ENCODE measurements around the gene WDR86.

WDR86 gene

DNA sequence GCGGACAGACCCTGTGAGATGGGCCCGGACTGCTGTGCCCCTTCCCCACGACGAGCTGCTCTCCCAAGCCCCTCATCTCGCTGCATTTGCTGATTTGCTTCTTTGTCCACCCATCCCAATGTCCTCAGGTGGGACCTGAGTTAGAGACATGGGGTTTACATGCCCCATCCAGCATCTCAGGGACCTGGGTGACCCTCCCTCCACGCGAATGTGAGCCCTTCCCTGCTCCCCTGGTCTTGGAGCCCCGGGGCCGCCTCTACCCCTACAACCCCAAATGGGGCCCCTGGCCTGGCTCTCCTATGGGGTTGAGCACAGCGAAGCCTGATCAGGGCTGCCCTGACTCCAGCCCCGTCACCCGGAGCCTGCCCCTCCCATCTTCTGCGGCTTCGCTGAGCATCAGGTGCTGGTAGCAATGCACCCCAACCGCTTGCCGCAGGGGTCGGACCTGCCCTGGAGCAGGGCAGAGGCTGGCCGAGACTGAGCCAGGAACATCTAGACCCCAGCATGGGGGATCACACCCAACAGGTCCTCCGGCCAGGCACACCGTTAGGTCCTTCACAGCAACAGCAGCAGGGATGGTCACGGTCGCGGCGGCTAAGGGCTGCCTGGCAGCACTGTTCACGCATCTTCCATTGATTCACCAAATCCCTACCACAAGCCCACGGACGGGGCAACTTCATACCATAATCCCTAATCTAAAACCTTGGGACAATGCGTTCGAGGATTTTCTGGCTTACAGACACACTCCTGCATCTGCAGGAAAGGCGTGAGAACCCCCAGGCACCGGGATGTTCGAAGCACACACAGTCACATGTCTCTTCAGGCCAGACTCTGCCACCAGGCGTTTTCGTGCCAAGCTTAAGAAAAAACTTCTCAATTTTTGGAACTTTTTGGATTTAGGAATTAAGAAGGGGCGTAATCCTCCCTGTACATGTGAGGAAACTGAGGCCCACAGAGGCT lies 15.5 kb downstream of the WDR86 start:
- H3K4me1 Mint-ChIP-seq: peaks cover 6% of the 10 kb centered on the region
- no peaks in the 10 kb centered on the region for H3K9me3 Mint-ChIP-seq
- no peak for DNase-seq (ENCODE audit: low spot score in 2 of 2)
- H3K4me3 Mint-ChIP-seq: no peak overlapping the region
- H3K36me3 Mint-ChIP-seq (ENCODE audit: insufficient read depth): peaks cover 2% of the 10 kb centered on the region
- H3K27me3 Mint-ChIP-seq: peaks cover 10% of the 10 kb centered on the region
- no peak overlapping the region for H3K27ac Mint-ChIP-seq (ENCODE audit: low read depth)
- ATAC-seq (replicated peaks; ENCODE audit: extremely low read depth, poor library complexity, severe bottlenecking): no peak

DNA sequence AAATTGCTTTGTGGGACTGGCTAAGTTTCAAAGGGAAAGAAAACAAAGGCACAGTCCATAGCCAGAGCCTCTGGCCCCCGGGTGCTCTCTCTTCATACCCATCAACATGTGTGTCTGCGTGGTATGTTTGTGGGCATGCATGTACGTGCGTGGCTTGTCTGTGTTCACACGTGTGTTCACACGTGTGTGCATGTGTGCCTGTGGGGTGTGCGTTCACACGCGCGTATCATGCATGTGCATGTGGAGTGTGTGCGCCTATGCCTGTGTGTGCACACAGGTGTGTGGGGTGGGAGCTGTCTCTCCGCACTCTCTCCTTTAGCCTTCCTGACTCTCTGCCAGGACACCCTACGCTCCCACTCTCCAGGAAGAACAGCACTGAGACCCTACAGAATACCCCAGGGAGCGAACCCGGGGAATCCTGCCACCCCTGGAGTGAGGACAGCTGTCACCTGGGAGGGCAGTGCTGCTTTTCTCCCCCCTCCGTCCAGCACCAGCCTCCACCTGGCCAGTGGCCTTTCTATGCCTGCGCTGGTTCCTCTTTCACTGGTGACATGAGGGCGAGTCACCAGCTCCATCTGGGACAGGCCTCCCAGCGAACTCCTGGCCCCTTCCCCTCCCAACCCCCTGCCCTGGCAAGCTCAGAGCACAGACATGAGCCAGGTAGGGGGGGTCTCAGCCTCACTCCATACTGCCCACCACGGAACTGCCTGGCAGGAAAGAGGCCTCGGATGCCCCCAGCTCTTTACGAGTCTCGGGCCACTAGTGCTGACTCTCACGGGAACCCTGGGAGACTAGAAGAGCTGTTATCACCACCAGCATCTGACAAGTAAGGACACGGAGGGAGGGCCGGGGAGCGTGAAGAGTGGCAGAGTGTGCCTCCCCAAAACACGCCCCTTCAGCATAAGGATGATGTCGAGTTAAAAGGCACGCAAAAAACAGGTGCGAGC lies 16.5 kb downstream of the WDR86 start:
- H3K4me3 Mint-ChIP-seq: no peak overlapping the region
- ATAC-seq (replicated peaks; ENCODE audit: extremely low read depth, poor library complexity, severe bottlenecking) (no peak), DNase-seq (ENCODE audit: low spot score in 2 of 2) (no peak)
- H3K27me3 Mint-ChIP-seq: peaks cover 10% of the 10 kb centered on the region
- no peak overlapping the region for H3K27ac Mint-ChIP-seq (ENCODE audit: low read depth)
- peaks cover 6% of the 10 kb centered on the region for H3K4me1 Mint-ChIP-seq
- H3K36me3 Mint-ChIP-seq (ENCODE audit: insufficient read depth): peaks cover 2% of the 10 kb centered on the region
- no peaks in the 10 kb centered on the region for H3K9me3 Mint-ChIP-seq

DNA sequence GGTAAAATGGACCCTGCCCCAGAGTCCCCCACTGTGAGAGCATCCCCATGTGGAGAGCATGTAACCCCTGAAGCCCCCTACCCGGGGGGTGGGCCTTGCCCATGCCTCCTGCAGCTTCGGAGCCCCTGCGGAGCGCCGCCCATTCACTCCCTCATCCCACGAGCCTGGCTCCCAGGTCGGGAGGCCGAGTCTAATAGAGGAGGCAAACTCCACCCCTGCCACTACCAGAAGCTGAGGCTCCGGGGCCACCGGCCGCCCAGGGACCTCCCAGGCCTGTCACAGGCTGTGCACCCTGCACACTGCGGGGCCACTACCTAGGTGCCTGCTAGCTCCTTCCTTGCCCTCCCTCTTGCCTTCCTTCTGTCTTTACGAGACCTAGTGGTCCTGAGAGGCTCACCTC lies 17.4 kb downstream of the WDR86 start:
- Mint-ChIP-seq H3K36me3 (ENCODE audit: insufficient read depth) (no peaks in the 10 kb centered on the region), H3K9me3 (no peaks in the 10 kb centered on the region), H3K27ac (ENCODE audit: low read depth) (no peak overlapping the region), H3K4me3 (no peak overlapping the region), H3K4me1 (no peaks in the 10 kb centered on the region), H3K27me3 (peaks cover 10% of the 10 kb centered on the region)
- no peak for ATAC-seq (replicated peaks; ENCODE audit: extremely low read depth, poor library complexity, severe bottlenecking)
- no peak for DNase-seq (ENCODE audit: low spot score in 2 of 2)

DNA sequence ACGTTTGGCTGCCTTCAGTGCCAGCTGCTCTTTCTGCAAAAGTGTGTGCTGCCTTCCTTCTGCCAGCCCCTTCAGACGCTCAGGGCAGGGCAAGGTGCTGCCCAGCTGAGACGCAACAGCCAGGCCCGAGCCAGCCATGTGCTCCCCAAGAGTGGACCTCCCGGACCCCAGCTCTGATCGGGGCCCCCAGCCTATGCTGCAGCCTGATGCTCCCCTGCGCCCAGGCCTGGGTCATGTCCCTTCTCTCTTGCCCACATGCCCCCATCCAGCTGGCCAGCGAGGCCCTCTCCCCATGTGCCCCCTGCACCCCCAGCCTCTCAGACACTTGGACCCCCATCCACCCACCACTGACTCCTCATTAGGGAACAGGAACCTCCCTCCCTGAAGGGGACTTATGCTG lies 17.8 kb downstream of the WDR86 start:
- peaks cover 10% of the 10 kb centered on the region for H3K27me3 Mint-ChIP-seq
- no peaks in the 10 kb centered on the region for H3K9me3 Mint-ChIP-seq
- no peak for DNase-seq (ENCODE audit: low spot score in 2 of 2)
- no peaks in the 10 kb centered on the region for H3K36me3 Mint-ChIP-seq (ENCODE audit: insufficient read depth)
- H3K4me1 Mint-ChIP-seq: no peaks in the 10 kb centered on the region
- no peak overlapping the region for H3K27ac Mint-ChIP-seq (ENCODE audit: low read depth)
- H3K4me3 Mint-ChIP-seq: no peak overlapping the region
- ATAC-seq (replicated peaks; ENCODE audit: extremely low read depth, poor library complexity, severe bottlenecking): no peak

DNA sequence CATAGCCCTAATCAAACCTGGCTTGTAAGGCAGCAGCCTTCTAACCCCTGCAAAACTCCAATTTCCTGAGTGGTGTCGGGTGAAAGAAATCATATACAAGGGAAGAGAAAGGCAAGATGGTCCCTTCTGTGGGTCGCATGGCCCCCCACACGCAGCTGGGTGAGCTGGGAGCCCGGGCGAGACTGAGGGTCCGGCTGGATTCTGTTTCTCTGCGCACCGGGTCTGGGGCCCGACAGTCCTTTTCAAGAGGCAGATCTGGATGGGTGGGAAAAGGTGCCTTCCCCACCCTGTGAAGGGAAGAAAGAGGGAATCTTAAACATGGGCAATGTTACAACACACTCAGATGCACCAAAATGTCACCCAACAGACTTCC lies 18.5 kb downstream of the WDR86 start:
- no peak for ATAC-seq (replicated peaks; ENCODE audit: extremely low read depth, poor library complexity, severe bottlenecking)
- H3K36me3 Mint-ChIP-seq (ENCODE audit: insufficient read depth): no peaks in the 10 kb centered on the region
- H3K27ac Mint-ChIP-seq (ENCODE audit: low read depth): no peak overlapping the region
- DNase-seq (ENCODE audit: low spot score in 2 of 2): no peak
- H3K27me3 Mint-ChIP-seq: peaks cover 10% of the 10 kb centered on the region
- no peaks in the 10 kb centered on the region for H3K9me3 Mint-ChIP-seq
- H3K4me1 Mint-ChIP-seq: no peaks in the 10 kb centered on the region
- no peak overlapping the region for H3K4me3 Mint-ChIP-seq

DNA sequence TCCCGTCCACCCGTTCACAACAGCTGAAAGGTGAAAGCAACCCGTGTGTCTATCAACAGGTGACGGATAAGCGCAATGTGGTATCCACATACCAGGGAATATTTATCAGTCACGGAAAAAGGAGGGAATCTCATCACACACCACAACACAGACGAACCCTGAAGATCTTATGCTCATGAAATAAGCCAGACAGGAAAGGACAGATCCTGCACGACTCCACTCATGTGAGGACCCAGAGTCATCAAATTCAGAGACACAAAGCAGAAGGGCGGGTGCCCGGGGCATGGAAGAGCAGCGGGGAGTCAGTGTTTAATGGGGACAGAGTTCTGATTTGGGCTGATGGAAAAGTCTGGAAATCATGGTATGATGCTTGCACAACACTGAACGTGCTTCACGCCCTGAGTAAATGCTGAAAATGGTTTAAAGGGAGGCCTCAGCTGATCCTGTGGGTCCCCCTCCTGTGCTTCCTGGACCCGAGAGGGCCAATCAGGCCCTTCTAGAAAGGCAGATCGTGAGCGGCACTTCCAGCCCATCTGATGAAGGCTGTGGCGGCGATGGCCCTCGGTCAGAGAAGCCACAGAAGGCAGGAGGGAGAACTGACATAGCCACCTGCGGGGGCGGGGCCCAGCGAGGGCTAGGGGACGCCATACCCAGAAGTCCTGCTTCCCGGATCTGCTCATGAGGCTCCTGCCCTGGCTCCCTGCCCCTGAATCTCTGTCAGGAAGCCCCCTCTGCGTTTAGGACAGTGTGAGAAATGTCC lies 19.1 kb downstream of the WDR86 start:
- no peak for ATAC-seq (replicated peaks; ENCODE audit: extremely low read depth, poor library complexity, severe bottlenecking)
- no peak for DNase-seq (ENCODE audit: low spot score in 2 of 2)
- H3K27me3 Mint-ChIP-seq: peaks cover 10% of the 10 kb centered on the region
- H3K4me1 Mint-ChIP-seq: no peaks in the 10 kb centered on the region
- H3K36me3 Mint-ChIP-seq (ENCODE audit: insufficient read depth): no peaks in the 10 kb centered on the region
- H3K9me3 Mint-ChIP-seq: no peaks in the 10 kb centered on the region
- no peak overlapping the region for H3K27ac Mint-ChIP-seq (ENCODE audit: low read depth)
- no peak overlapping the region for H3K4me3 Mint-ChIP-seq

DNA sequence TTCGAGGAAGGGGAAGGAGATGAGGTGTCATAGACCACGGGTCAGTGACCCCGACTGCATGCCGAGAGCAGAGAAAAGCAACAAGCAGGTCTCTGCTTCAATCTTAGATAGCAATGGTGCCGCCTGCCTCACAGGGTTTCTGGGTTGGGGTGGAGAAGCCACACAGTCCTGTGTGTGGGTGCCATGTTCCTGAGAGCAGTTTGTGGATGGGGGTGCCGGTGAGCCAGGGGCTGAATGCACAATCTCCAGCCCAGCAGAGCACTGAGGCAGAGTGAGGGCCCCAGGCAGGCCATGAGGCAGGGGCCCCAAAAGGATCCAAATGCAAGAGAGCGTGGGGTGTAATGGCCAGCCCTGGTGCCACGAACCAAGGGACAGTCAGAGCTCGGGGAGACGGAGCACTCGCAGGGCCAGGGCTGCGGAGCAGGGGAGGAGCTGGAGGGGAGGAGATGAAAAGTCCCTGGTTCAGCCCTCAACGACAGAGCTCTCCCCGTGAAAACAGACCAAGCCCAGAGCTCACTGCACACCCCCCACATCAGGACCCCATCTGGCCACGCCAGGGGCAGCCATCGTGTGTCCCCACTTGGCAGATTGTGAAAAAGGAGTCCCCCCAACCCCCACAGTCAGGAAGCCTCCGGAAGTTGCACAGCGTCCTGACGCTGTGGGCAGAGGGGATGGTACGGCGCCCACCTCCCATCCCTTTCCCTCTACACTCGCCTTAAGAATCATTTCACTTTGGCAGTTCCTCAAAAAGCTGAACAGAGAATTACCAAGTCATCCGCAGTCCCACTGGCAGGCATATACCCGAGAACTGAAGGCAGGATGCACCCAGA lies 19.9 kb downstream of the WDR86 start:
- no peak for ATAC-seq (replicated peaks; ENCODE audit: extremely low read depth, poor library complexity, severe bottlenecking)
- no peaks in the 10 kb centered on the region for H3K36me3 Mint-ChIP-seq (ENCODE audit: insufficient read depth)
- H3K9me3 Mint-ChIP-seq: no peaks in the 10 kb centered on the region
- peak overlapping the region; percentile 49 for H3K27ac Mint-ChIP-seq (ENCODE audit: low read depth)
- no peak for DNase-seq (ENCODE audit: low spot score in 2 of 2)
- H3K4me3 Mint-ChIP-seq: no peak overlapping the region
- peaks cover 10% of the 10 kb centered on the region for H3K27me3 Mint-ChIP-seq
- H3K4me1 Mint-ChIP-seq: no peaks in the 10 kb centered on the region

DNA sequence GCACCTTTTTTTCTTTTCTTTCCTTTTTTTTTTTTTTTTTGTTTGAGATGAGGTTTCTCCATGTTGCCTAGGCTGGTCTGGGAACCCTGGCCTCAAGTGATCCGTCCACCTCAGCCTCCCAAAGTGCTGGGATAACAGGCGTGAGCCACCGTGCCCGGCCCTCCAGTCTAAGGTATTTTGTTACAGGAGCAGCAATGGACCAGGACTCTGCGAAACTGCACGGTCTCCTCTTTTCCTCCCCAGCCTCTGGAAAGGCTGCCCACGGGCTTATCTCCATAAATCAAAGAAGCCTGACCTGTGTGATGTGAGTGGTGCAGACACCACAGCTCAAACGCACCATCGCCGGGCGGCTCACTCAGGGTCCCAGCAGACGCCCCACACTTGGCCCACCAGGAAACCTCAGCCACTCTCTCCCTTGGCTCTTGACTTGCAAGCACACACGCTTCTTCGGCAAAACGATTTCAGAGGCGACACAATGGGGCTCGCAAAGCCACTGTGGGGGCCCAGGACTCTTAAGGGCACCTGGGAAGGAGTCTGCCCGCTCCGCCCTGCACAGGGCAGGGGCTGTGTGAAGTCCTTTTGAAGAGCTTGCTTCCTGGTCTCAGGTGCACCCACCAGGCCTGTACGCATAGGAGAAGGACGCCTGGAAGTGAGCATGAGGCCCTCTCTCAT lies 20.6 kb downstream of the WDR86 start:
- H3K27me3 Mint-ChIP-seq: peaks cover 16% of the 10 kb centered on the region
- no peak for DNase-seq (ENCODE audit: low spot score in 2 of 2)
- peak overlapping the region; percentile 49 for H3K27ac Mint-ChIP-seq (ENCODE audit: low read depth)
- ATAC-seq (replicated peaks; ENCODE audit: extremely low read depth, poor library complexity, severe bottlenecking): no peak
- no peaks in the 10 kb centered on the region for H3K36me3 Mint-ChIP-seq (ENCODE audit: insufficient read depth)
- no peaks in the 10 kb centered on the region for H3K9me3 Mint-ChIP-seq
- H3K4me1 Mint-ChIP-seq: no peaks in the 10 kb centered on the region
- H3K4me3 Mint-ChIP-seq: no peak overlapping the region

DNA sequence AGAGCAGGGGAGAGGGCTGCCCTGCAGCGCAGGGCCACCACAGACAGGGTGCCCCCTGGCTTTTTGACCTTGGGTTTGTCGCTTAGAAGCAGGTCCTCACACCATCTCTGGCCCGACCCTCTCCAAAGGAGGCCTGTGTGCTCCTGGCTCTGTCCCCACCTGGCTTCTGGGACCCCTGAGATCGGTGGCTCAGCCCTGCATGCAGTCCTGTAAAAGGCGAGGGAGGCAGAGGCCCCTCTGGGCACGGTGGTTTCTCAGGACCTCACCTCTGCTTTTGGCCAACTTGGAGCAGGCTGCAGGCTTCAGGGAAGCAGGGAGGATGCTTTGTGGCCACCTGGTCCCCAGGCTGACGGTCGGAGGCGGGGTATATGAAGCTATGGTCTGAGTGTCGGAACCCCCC lies 21.4 kb downstream of the WDR86 start:
- H3K27ac Mint-ChIP-seq (ENCODE audit: low read depth): no peak overlapping the region
- no peaks in the 10 kb centered on the region for H3K9me3 Mint-ChIP-seq
- H3K4me1 Mint-ChIP-seq: no peaks in the 10 kb centered on the region
- no peak overlapping the region for H3K4me3 Mint-ChIP-seq
- peaks cover 1% of the 10 kb centered on the region for H3K36me3 Mint-ChIP-seq (ENCODE audit: insufficient read depth)
- H3K27me3 Mint-ChIP-seq: peaks cover 21% of the 10 kb centered on the region
- ATAC-seq (replicated peaks; ENCODE audit: extremely low read depth, poor library complexity, severe bottlenecking) (no peak), DNase-seq (ENCODE audit: low spot score in 2 of 2) (no peak)

DNA sequence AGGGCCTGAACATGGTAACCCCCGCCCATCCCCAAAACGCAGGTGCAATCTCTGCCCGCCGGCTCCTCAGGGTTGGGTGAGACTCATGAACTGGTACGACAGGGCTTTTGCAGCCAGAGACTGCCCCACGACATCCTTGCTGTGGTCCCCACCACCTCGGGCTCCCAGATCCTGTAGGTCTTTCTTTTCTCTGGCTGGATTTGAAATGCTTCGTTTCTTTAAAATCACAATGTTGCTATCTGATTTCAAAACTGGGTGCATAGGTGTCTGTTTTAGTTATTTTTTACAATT lies 21.9 kb downstream of the WDR86 start:
- Mint-ChIP-seq H3K9me3 (no peaks in the 10 kb centered on the region), H3K4me3 (no peak overlapping the region), H3K27me3 (peaks cover 21% of the 10 kb centered on the region), H3K4me1 (no peaks in the 10 kb centered on the region), H3K36me3 (ENCODE audit: insufficient read depth) (peaks cover 1% of the 10 kb centered on the region), H3K27ac (ENCODE audit: low read depth) (no peak overlapping the region)
- DNase-seq (ENCODE audit: low spot score in 2 of 2): no peak
- no peak for ATAC-seq (replicated peaks; ENCODE audit: extremely low read depth, poor library complexity, severe bottlenecking)

DNA sequence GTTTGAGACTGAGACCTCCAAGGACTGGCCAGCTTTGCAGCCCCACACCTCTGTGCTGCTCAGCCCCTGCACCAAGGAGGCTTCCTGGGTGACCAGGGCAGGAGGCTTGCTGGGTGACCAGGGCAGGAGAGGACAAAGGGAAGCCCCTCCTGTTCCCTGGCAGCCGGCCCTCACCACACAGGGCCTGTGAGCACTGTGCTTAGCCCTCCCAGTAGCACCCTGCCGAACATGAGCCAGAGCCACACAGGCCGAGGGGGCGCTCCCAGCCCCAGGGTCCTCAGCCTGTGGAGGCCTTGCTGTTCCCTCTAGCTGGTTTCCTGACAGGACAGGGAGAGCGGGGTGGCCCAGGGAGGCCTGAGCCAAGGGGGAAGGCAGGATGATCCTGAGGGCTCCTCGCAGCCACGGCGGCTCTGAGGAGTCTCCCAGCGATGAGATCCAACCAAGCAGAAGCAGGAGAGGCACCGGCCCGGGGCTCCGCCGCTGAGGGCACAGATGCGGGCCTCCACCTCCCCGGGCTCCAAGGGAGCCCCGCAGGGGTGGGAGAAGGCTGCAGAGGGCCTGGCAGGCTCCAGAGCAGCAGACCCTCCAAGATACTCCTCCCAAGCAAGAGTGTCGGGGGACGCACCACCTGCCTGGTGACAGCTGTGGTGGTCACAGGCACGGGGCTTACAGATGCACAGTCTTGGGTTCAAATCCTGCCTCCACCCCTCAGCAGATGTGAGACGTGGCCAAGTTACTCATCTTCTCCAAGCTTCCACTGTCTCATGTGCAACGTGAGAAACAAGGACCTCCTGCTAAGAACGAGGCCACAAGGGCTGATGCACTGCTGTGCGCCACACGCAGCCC lies 22.5 kb downstream of the WDR86 start:
- Mint-ChIP-seq H3K4me3 (no peak overlapping the region), H3K9me3 (no peaks in the 10 kb centered on the region), H3K36me3 (ENCODE audit: insufficient read depth) (peaks cover 1% of the 10 kb centered on the region), H3K4me1 (peaks cover 3% of the 10 kb centered on the region), H3K27me3 (peaks cover 27% of the 10 kb centered on the region), H3K27ac (ENCODE audit: low read depth) (no peak overlapping the region)
- ATAC-seq (replicated peaks; ENCODE audit: extremely low read depth, poor library complexity, severe bottlenecking): no peak
- DNase-seq (ENCODE audit: low spot score in 2 of 2): no peak

Measured in central memory CD8-positive, alpha-beta T cell (primary cell).